Superior temporal gyrus (tissue), 1 donor: ENCODE data around the gene ADRA2B.
"Not testable (repeated sequence)": the region's sequence is repeated elsewhere in the genome, so short reads cannot be mapped to it uniquely, and the experiment has no call there.

Source experiments
- DNase-seq: peaks from one replicate; pipeline ENCODE4 v3.0.0-alpha.2; 2016; ENCODE audit errors: extremely low spot score

Gene ADRA2B

GRCh38 chr2:96069878-96070277, 46.5 kb downstream of the ADRA2B start:
- DNase-seq = not testable (repeated sequence)

GRCh38 chr2:96067902-96068581, 48.3 kb downstream of the ADRA2B start:
- DNase-seq = not testable (repeated sequence)

- DNase-seq = not testable (repeated sequence)
Measured at GRCh38 chr2:96067098-96067660, 49.2 kb downstream of the ADRA2B start.

GRCh38 chr2:96066511-96066910, 49.9 kb downstream of the ADRA2B start:
- DNase-seq = not testable (repeated sequence)

- not testable (repeated sequence) for DNase-seq
Measured at GRCh38 chr2:96065954-96066353, 50.4 kb downstream of the ADRA2B start.

- no peak for DNase-seq
Measured at GRCh38 chr2:96065381-96065930, 50.9 kb downstream of the ADRA2B start.

GRCh38 chr2:96064760-96065159, 51.6 kb downstream of the ADRA2B start:
- DNase-seq = not testable (repeated sequence)

- not testable (repeated sequence) for DNase-seq
Measured at GRCh38 chr2:96064047-96064675, 52.2 kb downstream of the ADRA2B start.

- DNase-seq = peak; percentile 86
Measured at GRCh38 chr2:96063116-96063899, 53.1 kb downstream of the ADRA2B start.
